HTR-8/SVneo (cell line): ENCODE data around the gene MTARC1.

Source experiments
- DNase-seq: peaks from one replicate; pipeline ENCODE4 v3.0.0; 2011; ENCODE audit warnings: low spot score, mixed read lengths; ENCODE audit not compliant: insufficient read length
- FAIRE-seq: peaks from 2 replicates; lab custom pipeline; 2011; peaks lifted over from hg19 to GRCh38; lab: Jason Lieb, UNC

The MTARC1 gene

GRCh38 chr1:220800262-220800661 lies 13.5 kb downstream of the MTARC1 start:
- DNase-seq (no peak), FAIRE-seq (no peak)

GRCh38 chr1:220803401-220804201 lies 16.9 kb downstream of the MTARC1 start:
- no peak for FAIRE-seq

GRCh38 chr1:220804202-220804586 lies 17.5 kb downstream of the MTARC1 start:
- no peak for FAIRE-seq
- no peak for DNase-seq

More at GRCh38 chr1:220803401-220804201, 16.9 kb downstream of the MTARC1 start:
- DNase-seq: no peak

- DNase-seq (no peak), FAIRE-seq (peak; percentile 26)
Observed at GRCh38 chr1:220806408-220806807, 19.7 kb downstream of the MTARC1 start.

GRCh38 chr1:220807726-220808125 lies 21.0 kb downstream of the MTARC1 start:
- DNase-seq (no peak), FAIRE-seq (no peak)

GRCh38 chr1:220808345-220809186 lies 21.9 kb downstream of the MTARC1 start:
- peak; percentile 77 for FAIRE-seq
- DNase-seq: peak; percentile 82

- no peak for FAIRE-seq
- no peak for DNase-seq
Observed at GRCh38 chr1:220809187-220809550, 22.5 kb downstream of the MTARC1 start.

GRCh38 chr1:220809704-220810103 lies 23.0 kb downstream of the MTARC1 start:
- FAIRE-seq: no peak
- no peak for DNase-seq

- DNase-seq (peak; percentile 79), FAIRE-seq (no peak)
Observed at GRCh38 chr1:220810179-220810653, 23.5 kb downstream of the MTARC1 start.

GRCh38 chr1:220810963-220811362 lies 24.2 kb downstream of the MTARC1 start:
- no peak for FAIRE-seq

GRCh38 chr1:220811695-220812094 lies 25.0 kb downstream of the MTARC1 start:
- no peak for FAIRE-seq
- DNase-seq: no peak

More at GRCh38 chr1:220810963-220811362, 24.2 kb downstream of the MTARC1 start:
- DNase-seq: no peak

GRCh38 chr1:220812308-220812707 lies 25.6 kb downstream of the MTARC1 start:
- no peak for FAIRE-seq
- DNase-seq: no peak

- FAIRE-seq (no peak), DNase-seq (no peak)
Observed at GRCh38 chr1:220813013-220813412, 26.3 kb downstream of the MTARC1 start.

- no peak for DNase-seq
- FAIRE-seq: no peak
Observed at GRCh38 chr1:220815409-220815808, 28.7 kb downstream of the MTARC1 start.

- DNase-seq: no peak
- no peak for FAIRE-seq
Observed at GRCh38 chr1:220817907-220818306, 31.2 kb downstream of the MTARC1 start.

- peak; percentile 67 for FAIRE-seq
Observed at GRCh38 chr1:220818421-220819173, 31.9 kb downstream of the MTARC1 start.

GRCh38 chr1:220819467-220820026 lies 32.8 kb downstream of the MTARC1 start:
- FAIRE-seq: no peak
- DNase-seq: no peak

More at GRCh38 chr1:220818421-220819173, 31.9 kb downstream of the MTARC1 start:
- peak; percentile 72 for DNase-seq

- no peak for FAIRE-seq
Observed at GRCh38 chr1:220824031-220824989, 37.6 kb downstream of the MTARC1 start.

More at GRCh38 chr1:220824031-220824989, 37.6 kb downstream of the MTARC1 start:
- no peak for DNase-seq
